ENCODE data around the gene SMC3. TPM values are rescaled to one million over a fixed set of nuclear protein-coding genes. Genes with fewer than 3 reads are reported as not detected.

Gene SMC3
- total and polyA plus RNA-seq, 12 donors, result 11.1 to 23.5 (median 20.0) TPM

GRCh38 chr10:110569736-110570135 lies 2.2 kb downstream of the SMC3 start:
- no peak for TF ChIP-seq CTCF (IDR thresholded peaks at IDR 0.05)
- ATAC-seq (no peak), DNase-seq (no peak)
- Histone ChIP-seq H3K4me1 (peaks cover 0 to 72% (median 46%) of the 10 kb centered on the region in 9 donors), H3K27ac (no peak overlapping the region), H3K9me3 (no peaks in the 10 kb centered on the region), H3K36me3 (peaks cover 0 to 19% (median 0%) of the 10 kb centered on the region in 9 donors), H3K27me3 (no peaks in the 10 kb centered on the region), H3K4me3 (peak overlapping the region in 1 of 10 donors; percentile 92)
- WGBS, 2 donors, result 87 to 93% methylated on average over 1 of the region's 1 CpG
- intact Hi-C loops (cut with DNase I), result loop anchor here in 1 of 10 donors (10.0 kb wide), 1 partner anchor 335 kb away; no protein-coding TSS in a partner anchor

GRCh38 chr10:110571093-110571743 lies 3.7 kb downstream of the SMC3 start:
- no peak for ATAC-seq
- WGBS, 2 donors, result 70 to 77% methylated on average over 2 of the region's 2 CpGs
- no peak for DNase-seq
- no peak for TF ChIP-seq CTCF (IDR thresholded peaks at IDR 0.05)
- Histone ChIP-seq H3K4me3 (no peak overlapping the region), H3K4me1 (peaks cover 0 to 74% (median 49%) of the 10 kb centered on the region in 9 donors), H3K9me3 (no peaks in the 10 kb centered on the region), H3K27ac (no peak overlapping the region), H3K36me3 (peaks cover 0 to 34% (median 0%) of the 10 kb centered on the region in 9 donors), H3K27me3 (no peaks in the 10 kb centered on the region)
- intact Hi-C loops (cut with DNase I), result loop anchor here in 1 of 10 donors (10.0 kb wide), 1 partner anchor 334 kb away; no protein-coding TSS in a partner anchor

GRCh38 chr10:110572862-110573261 lies 5.4 kb downstream of the SMC3 start:
- intact Hi-C loops (cut with DNase I), result loop anchor here in 1 of 10 donors (10.0 kb wide), 1 partner anchor 332 kb away; no protein-coding TSS in a partner anchor
- Histone ChIP-seq H3K9me3 (no peaks in the 10 kb centered on the region), H3K27ac (no peak overlapping the region), H3K36me3 (peaks cover 0 to 50% (median 5%) of the 10 kb centered on the region in 9 donors), H3K4me3 (no peak overlapping the region), H3K27me3 (no peaks in the 10 kb centered on the region), H3K4me1 (peaks cover 0 to 76% (median 49%) of the 10 kb centered on the region in 9 donors)
- TF ChIP-seq CTCF (IDR thresholded peaks at IDR 0.05), result no peak
- ATAC-seq, result no peak
- DNase-seq, result no peak
- WGBS, 2 donors, result 65 to 66% methylated on average over 2 of the region's 2 CpGs

GRCh38 chr10:110574420-110574819 lies 6.9 kb downstream of the SMC3 start:
- H3K36me3 ChIP-seq, result peaks cover 0 to 66% (median 15%) of the 10 kb centered on the region in 9 donors
- 65 to 71% methylated on average over 5 of the region's 5 CpGs for WGBS, 2 donors
- peak in 7 of 8 donors; percentile 28 to 70 (median 57) for ATAC-seq
- no peaks in the 10 kb centered on the region for H3K9me3 ChIP-seq
- H3K4me3 ChIP-seq, result no peak overlapping the region
- DNase-seq, result no peak
- intact Hi-C loops (cut with DNase I), result loop anchor here in 1 of 10 donors (10.0 kb wide), 1 partner anchor 330 kb away; no protein-coding TSS in a partner anchor
- H3K4me1 ChIP-seq, result peaks cover 0 to 65% (median 40%) of the 10 kb centered on the region in 9 donors
- TF ChIP-seq CTCF (IDR thresholded peaks at IDR 0.05), result no peak
- no peaks in the 10 kb centered on the region for H3K27me3 ChIP-seq
- H3K27ac ChIP-seq, result no peak overlapping the region

All from heart right ventricle (tissue), 16 donors.